ENCODE data around the gene SON.

GRCh38 chr21:33586927-33587326 lies 44.1 kb downstream of the SON start:
- TF ChIP-seq CTCF (IDR thresholded peaks at IDR 0.05) (no peak), POLR2A (IDR thresholded peaks at IDR 0.05) (no peak)

Measured in upper lobe of left lung (tissue), 4 donors.